HepG2 (cell line): ENCODE results near the gene SNX21. TPM values are rescaled to one million over a fixed set of nuclear protein-coding genes. Genes with fewer than 3 reads are reported as not detected.
A peak's percentile ranks its signal among the peaks of the same experiment; 100 is the strongest.

Experiments used
- ATF4 ChIP-seq, 2 experiments: fragments of 450-650 bp in 1 of 2; sonication (generic) in 1 of 2; formaldehyde crosslinking; IDR thresholded peaks; 2 replicates each; pipeline versions ENCODE4 v1.5.0 to v1.8.0; 2020 to 2022; ENCODE audit warnings: mild to moderate bottlenecking in 1 of 2, missing genetic modification reagents in 1 of 2
- BCLAF1 ChIP-seq: fragments of 450-650 bp; IDR thresholded peaks from 2 replicates; pipeline ENCODE4 v1.6.1; 2017; ENCODE audit warnings: mild to moderate bottlenecking
- GRHL1 ChIP-seq: sonication (generic); formaldehyde crosslinking; conservative IDR thresholded peaks from 2 replicates; pipeline ENCODE4 v1.8.0; 2022; ENCODE audit warnings: missing genetic modification reagents
- HMGXB4 ChIP-seq, 2 experiments: sonication (generic) in 1 of 2; formaldehyde crosslinking in 1 of 2; IDR thresholded peaks; 2 replicates each; pipeline versions ENCODE4 v1.4.0 to v1.6.1; 2018 to 2020; ENCODE audit warnings: missing genetic modification reagents in 2 of 2, borderline replicate concordance in 1 of 2, low read depth in 1 of 2, mild to moderate bottlenecking in 1 of 2, missing biosample characterization in 1 of 2
- ISX ChIP-seq: sonication (generic); formaldehyde crosslinking; conservative IDR thresholded peaks from 2 replicates; pipeline ENCODE4 v1.5.0; 2020; ENCODE audit warnings: missing genetic modification reagents
- NCOR1 ChIP-seq: fragments of 200-600 bp; sonication (generic); IDR thresholded peaks from 2 replicates; pipeline ENCODE4 v1.7.0; 2017; ENCODE audit warnings: antibody characterized with exemption, low read length, borderline replicate concordance
- POLR2A ChIP-seq, 2 experiments: IDR thresholded peaks; 2 replicates each; pipeline ENCODE4 v1.6.1; 2011; ENCODE audit warnings: low read depth in 2 of 2, low read length in 2 of 2, mild to moderate bottlenecking in 1 of 2, moderate library complexity in 1 of 2; ENCODE audit not compliant: insufficient read depth in 1 of 2
- RELA ChIP-seq: sonication (generic); formaldehyde crosslinking; IDR thresholded peaks from 2 replicates; pipeline ENCODE4 v1.4.0; 2020; ENCODE audit warnings: missing genetic modification reagents
- SIX4 ChIP-seq: sonication (generic); formaldehyde crosslinking; IDR thresholded peaks from 2 replicates; pipeline ENCODE4 v1.4.0; 2020; ENCODE audit warnings: missing genetic modification reagents
- SNAI1 ChIP-seq: sonication (generic); formaldehyde crosslinking; IDR thresholded peaks from 2 replicates; pipeline ENCODE4 v1.5.0; 2020; ENCODE audit warnings: mild to moderate bottlenecking, missing genetic modification reagents, borderline replicate concordance
- TEAD2 ChIP-seq: sonication (generic); formaldehyde crosslinking; IDR thresholded peaks from 2 replicates; pipeline ENCODE4 v1.9.0; 2021; ENCODE audit warnings: missing genetic modification reagents
- TFAP4 ChIP-seq: sonication (generic); IDR thresholded peaks from 2 replicates; pipeline ENCODE4 v1.6.1; 2016; ENCODE audit warnings: low read depth, borderline replicate concordance
- ZFP36L1 ChIP-seq: sonication (generic); formaldehyde crosslinking; IDR thresholded peaks from 2 replicates; pipeline ENCODE4 v1.8.0; 2022; ENCODE audit warnings: mild to moderate bottlenecking, missing genetic modification reagents, moderate library complexity
- ZNF24 ChIP-seq: fragments of 450-650 bp; IDR thresholded peaks from 2 replicates; pipeline ENCODE4 v1.6.1; 2017; ENCODE audit warnings: antibody characterized with exemption, mild to moderate bottlenecking
- ZNF556 ChIP-seq: sonication (generic); formaldehyde crosslinking; IDR thresholded peaks from 2 replicates; pipeline ENCODE4 v1.4.0; 2020; ENCODE audit warnings: mild to moderate bottlenecking, missing genetic modification reagents, borderline replicate concordance
- ZNF567 ChIP-seq: sonication (generic); formaldehyde crosslinking; IDR thresholded peaks from 2 replicates; pipeline ENCODE4 v1.8.1; 2023; ENCODE audit warnings: mild to moderate bottlenecking, missing genetic modification reagents, borderline replicate concordance
- ZNF597 ChIP-seq: sonication (generic); formaldehyde crosslinking; IDR thresholded peaks from 2 replicates; pipeline ENCODE4 v1.5.0; 2020; ENCODE audit warnings: missing genetic modification reagents
- ZNF644 ChIP-seq: IDR thresholded peaks from 2 replicates; pipeline ENCODE4 v1.6.1; 2016; ENCODE audit warnings: low read depth
- ZNF652 ChIP-seq: IDR thresholded peaks from 2 replicates; pipeline ENCODE4 v1.6.1; 2016; ENCODE audit warnings: low read depth, borderline replicate concordance
- polyA plus RNA-seq, 8 experiments: library from polyadenylated mRNA; depleted of rRNA in 3 of 8; stranded (reverse) in 7 of 8; unstranded in 1 of 8; fragments of >200 nt; fragmentation: Illumina TruSeq in 4 of 8; extraction: Trizol in 4 of 8; gene quantifications; 2 replicates each; pipeline versions ENCODE4 v1.2.1 to v1.2.3, GENCODE V29; 2011 to 2016; ENCODE audit warnings: low read depth in 4 of 8, missing spikeins in 1 of 8, mixed read lengths in 1 of 8; ENCODE audit not compliant: insufficient read depth in 1 of 8
- total RNA-seq, 5 experiments: library from RNA; depleted of rRNA; stranded (reverse); fragments of >200 nt; fragmentation: Illumina TruSeq; extraction: Trizol; gene quantifications; 2 replicates each; pipeline ENCODE4 v1.2.3, GENCODE V29; 2016; ENCODE audit warnings: low read depth in 1 of 5

The SNX21 gene
- total and polyA plus RNA-seq, 2 of the 13 experiments (the other 11 are each of a cell fraction or from before 2014, with no cell fraction given) = 7.7 to 12.8 TPM

- TF ChIP-seq GRHL1 (CRISPR knock-in tag) = no peak
- TF ChIP-seq TEAD2 (CRISPR knock-in tag) = no peak; the same call in 1 of the 2 replicates
- TF ChIP-seq NCOR1 = peak; percentile 46; the same call in 1 of the 2 replicates
- peak; percentile 8 to 94; a peak in 2 of 4 replicates for TF ChIP-seq ATF4 (CRISPR knock-in tag; IDR thresholded peaks at IDR 0.05)
- TF ChIP-seq ZNF597 (CRISPR knock-in tag) = no peak
- no peak for TF ChIP-seq BCLAF1
- TF ChIP-seq ZNF652 (CRISPR knock-in tag) = no peak
- peak; percentile 84; the same call in 1 of the 2 replicates for TF ChIP-seq ISX
- peak; percentile 37; the same call in 1 of the 2 replicates for TF ChIP-seq SNAI1 (CRISPR knock-in tag)
- TF ChIP-seq ZFP36L1 (CRISPR knock-in tag) = peak; percentile 68; the same call in 1 of the 2 replicates
- TF ChIP-seq SIX4 (CRISPR knock-in tag) = peak; percentile 30; the same call in 1 of the 2 replicates
- no peak for TF ChIP-seq TFAP4
- peak; percentile 83 to 89; a peak in 3 of 4 replicates for TF ChIP-seq POLR2A (IDR thresholded peaks at IDR 0.05; ENCODE audit: insufficient read depth in 1 of 2, low read depth in 2 of 2, low read length in 2 of 2)
- no peak for TF ChIP-seq ZNF644 (CRISPR knock-in tag)
- no peak for TF ChIP-seq ZNF24
- no peak for TF ChIP-seq ZNF567
- TF ChIP-seq RELA (CRISPR knock-in tag) = no peak
- TF ChIP-seq HMGXB4 (CRISPR knock-in tag; IDR thresholded peaks at IDR 0.05; ENCODE audit: borderline replicate concordance in 1 of 2, low read depth in 1 of 2) = peak in 1 of 2 experiments; percentile 83; a peak in 2 of 4 replicates
- no peak; the same call in 1 of the 2 replicates for TF ChIP-seq ZNF556 (CRISPR knock-in tag)
Measured at GRCh38 chr20:45833030-45833882, at the start of gene SNX21 (continued).
